Heart left ventricle (tissue), 16 donors: ENCODE results near the gene MPG. TPM values are rescaled to one million over a fixed set of nuclear protein-coding genes. Genes with fewer than 3 reads are reported as not detected.

Experiments used
- ATAC-seq, 4 donors: fragments of 200-7000 bp; cut with Tn5 transposase; one replicate each; pipeline ENCODE4 v1.9.1; 2020 to 2022; ENCODE audit warnings: moderate library complexity in 4 of 4, mild to moderate bottlenecking in 3 of 4, moderate number of reproducible peaks in 1 of 4
- DNase-seq, 5 donors: peaks; one replicate each; pipeline ENCODE4 v3.0.0-alpha.2; 2020
- H3K27ac ChIP-seq, 12 donors: fragments of 200-600 bp; sonication (generic) in 4 of 12; one replicate each; pipeline versions ENCODE4 v1.5.0 to v1.8.0; 2016 to 2022; ENCODE audit warnings: mild to moderate bottlenecking in 2 of 12
- H3K27me3 ChIP-seq, 9 donors: fragments of 200-600 bp; sonication (generic) in 2 of 9; one replicate each; pipeline versions ENCODE4 v1.5.1 to v1.8.0; 2016 to 2022; ENCODE audit warnings: mild to moderate bottlenecking in 3 of 9
- H3K36me3 ChIP-seq, 9 donors: fragments of 200-600 bp; sonication (generic) in 2 of 9; one replicate each; pipeline versions ENCODE4 v1.5.0 to v1.8.0; 2018 to 2022; ENCODE audit warnings: mild to moderate bottlenecking in 2 of 9
- H3K4me1 ChIP-seq, 12 donors: fragments of 200-600 bp; sonication (generic) in 4 of 12; one replicate each; pipeline versions ENCODE4 v1.5.0 to v1.8.0; 2016 to 2022; ENCODE audit warnings: mild to moderate bottlenecking in 3 of 12
- H3K4me3 ChIP-seq, 12 donors: fragments of 200-600 bp; sonication (generic) in 4 of 12; one replicate each; pipeline versions ENCODE4 v1.5.0 to v1.8.0; 2017 to 2022; ENCODE audit warnings: mild to moderate bottlenecking in 9 of 12, moderate library complexity in 4 of 12
- H3K9me3 ChIP-seq, 12 donors: fragments of 200-600 bp; sonication (generic) in 4 of 12; one replicate each; pipeline versions ENCODE4 v1.5.0 to v1.8.0; 2016 to 2022; ENCODE audit warnings: mild to moderate bottlenecking in 1 of 12
- POLR2A ChIP-seq, 2 donors: fragments of 450-650 bp; IDR thresholded peaks; one replicate each; pipeline ENCODE4 v1.6.1; 2017; ENCODE audit warnings: antibody characterized with exemption in 2 of 2, mild to moderate bottlenecking in 2 of 2, moderate library complexity in 2 of 2
- WGBS, 4 donors: extraction: QIAGEN DNeasy Blood & Tissue Kit in 2 of 4; methylation state at CpG; one replicate each; pipeline versions ENCODE4 v1.1.5 to v1.1.7; 2013 to 2018; 5-methylcytosine and 5-hydroxymethylcytosine counted together
- intact Hi-C, 10 donors: fragments of 100-400 bp; cut with DNase I; formaldehyde crosslinking; loops; one replicate each; pipeline versions ENCODE4 v1.11.1 to v1.14.2; 2022
- polyA plus RNA-seq, 2 donors: library from polyadenylated mRNA; stranded (reverse); fragments of 200-250 nt; gene quantifications; one replicate each; pipeline ENCODE4 v1.2.3, GENCODE V29; 2013
- total RNA-seq, 9 donors: library from RNA; depleted of rRNA in 2 of 9; stranded (reverse); fragments of >200 nt in 2 of 9; fragmentation: NEBNext Ultra II Directional in 3 of 9; extraction: Animal tissue kit (Norgen Biotek cat#: 25700) in 3 of 9; gene quantifications; one replicate each; pipeline versions ENCODE4 v1.1.0 to v1.2.4, GENCODE V29; 2016 to 2023
- TF ChIP-seq, protein P1 (sequence below), 12 donors: fragments of 200-600 bp; sonication (generic) in 4 of 12; IDR thresholded peaks; one replicate each; pipeline versions ENCODE4 v1.5.0 to v1.8.0; 2018 to 2022; ENCODE audit warnings: antibody characterized with exemption in 12 of 12, mild to moderate bottlenecking in 5 of 12
- donor health status: ischemic (EF 13 %, LVEDD 7.1; RV severe dilation, severe dysfunction).
- donor health status: healthy with polysubstance abuse.
- donor health status: DM: no; HTN: yes; CAD: no.
- donor health status: DM: no; HTN: no; CAD: no.
- donor health status: ischemic (EF 25% LVEDD 6.9; RV normal size, moderate dysfunction).
- donor health status: ischemic (EF 25% LVEDD 5.7; RV mildly dilated, moderate dysfunction).
- donor health status: healthy.
- donor health status: DM: yes; HTN: yes; CAD: no.
- donor health status: ischemic (EF 35%, LVEDD 5.7; RV mildly dilated, moderate dysfunction).
- donor health status: nonischemic (EF 11% LVEDD 7.7; RV severe dilation, severe dysfunction).
- donor health status: DM: yes; HTN: yes; CAD: no.
- donor health status: PGD.
- donor health status: ischemic (EF 29% LVEDD 5.4; RV normal size, mild dysfunction).
- donor health status: nonischemic (EF 23%, LVEDD 6.1; RV moderate dilation, normal function).

Gene MPG
- total and polyA plus RNA-seq, 11 donors = 30.5 to 89.7 (median 40.3) TPM

GRCh38 chr16:69181-69580 is 8.8 kb upstream of the MPG start:
- intact Hi-C loops = no loop called here
- Histone ChIP-seq H3K4me1 (peaks cover 5 to 82% (median 72%) of the 10 kb centered on the region in 12 donors), H3K27ac (peak overlapping the region in 3 of 12 donors; percentile 5 to 92 (median 17))

GRCh38 chr16:71210-71539 is 6.8 kb upstream of the MPG start:
- WGBS, 4 donors = 43 to 70% (median 62%) methylated on average over 4 to 5 of the region's 5 CpGs
- peak overlapping the region in 11 of 12 donors; percentile 87 to 98 (median 95) for H3K27ac ChIP-seq
- intact Hi-C loops = no loop called here

More at GRCh38 chr16:69181-69580, 8.8 kb upstream of the MPG start:
- WGBS, 4 donors = 56 to 83% (median 62%) methylated on average over 8 of the region's 8 CpGs
- no peak overlapping the region for H3K4me3 ChIP-seq
- peak in 1 of 5 donors; percentile 47 for DNase-seq
- ATAC-seq = no peak
- peaks cover 0 to 10% (median 7%) of the 10 kb centered on the region in 9 donors for H3K36me3 ChIP-seq
- H3K27me3 ChIP-seq = peaks cover 0 to 31% (median 0%) of the 10 kb centered on the region in 9 donors
- TF ChIP-seq, protein P1, sequence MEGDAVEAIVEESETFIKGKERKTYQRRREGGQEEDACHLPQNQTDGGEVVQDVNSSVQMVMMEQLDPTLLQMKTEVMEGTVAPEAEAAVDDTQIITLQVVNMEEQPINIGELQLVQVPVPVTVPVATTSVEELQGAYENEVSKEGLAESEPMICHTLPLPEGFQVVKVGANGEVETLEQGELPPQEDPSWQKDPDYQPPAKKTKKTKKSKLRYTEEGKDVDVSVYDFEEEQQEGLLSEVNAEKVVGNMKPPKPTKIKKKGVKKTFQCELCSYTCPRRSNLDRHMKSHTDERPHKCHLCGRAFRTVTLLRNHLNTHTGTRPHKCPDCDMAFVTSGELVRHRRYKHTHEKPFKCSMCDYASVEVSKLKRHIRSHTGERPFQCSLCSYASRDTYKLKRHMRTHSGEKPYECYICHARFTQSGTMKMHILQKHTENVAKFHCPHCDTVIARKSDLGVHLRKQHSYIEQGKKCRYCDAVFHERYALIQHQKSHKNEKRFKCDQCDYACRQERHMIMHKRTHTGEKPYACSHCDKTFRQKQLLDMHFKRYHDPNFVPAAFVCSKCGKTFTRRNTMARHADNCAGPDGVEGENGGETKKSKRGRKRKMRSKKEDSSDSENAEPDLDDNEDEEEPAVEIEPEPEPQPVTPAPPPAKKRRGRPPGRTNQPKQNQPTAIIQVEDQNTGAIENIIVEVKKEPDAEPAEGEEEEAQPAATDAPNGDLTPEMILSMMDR (IDR thresholded peaks at IDR 0.05) = no peak
- no peak for TF ChIP-seq POLR2A (IDR thresholded peaks at IDR 0.05)
- H3K9me3 ChIP-seq = no peaks in the 10 kb centered on the region

DNA sequence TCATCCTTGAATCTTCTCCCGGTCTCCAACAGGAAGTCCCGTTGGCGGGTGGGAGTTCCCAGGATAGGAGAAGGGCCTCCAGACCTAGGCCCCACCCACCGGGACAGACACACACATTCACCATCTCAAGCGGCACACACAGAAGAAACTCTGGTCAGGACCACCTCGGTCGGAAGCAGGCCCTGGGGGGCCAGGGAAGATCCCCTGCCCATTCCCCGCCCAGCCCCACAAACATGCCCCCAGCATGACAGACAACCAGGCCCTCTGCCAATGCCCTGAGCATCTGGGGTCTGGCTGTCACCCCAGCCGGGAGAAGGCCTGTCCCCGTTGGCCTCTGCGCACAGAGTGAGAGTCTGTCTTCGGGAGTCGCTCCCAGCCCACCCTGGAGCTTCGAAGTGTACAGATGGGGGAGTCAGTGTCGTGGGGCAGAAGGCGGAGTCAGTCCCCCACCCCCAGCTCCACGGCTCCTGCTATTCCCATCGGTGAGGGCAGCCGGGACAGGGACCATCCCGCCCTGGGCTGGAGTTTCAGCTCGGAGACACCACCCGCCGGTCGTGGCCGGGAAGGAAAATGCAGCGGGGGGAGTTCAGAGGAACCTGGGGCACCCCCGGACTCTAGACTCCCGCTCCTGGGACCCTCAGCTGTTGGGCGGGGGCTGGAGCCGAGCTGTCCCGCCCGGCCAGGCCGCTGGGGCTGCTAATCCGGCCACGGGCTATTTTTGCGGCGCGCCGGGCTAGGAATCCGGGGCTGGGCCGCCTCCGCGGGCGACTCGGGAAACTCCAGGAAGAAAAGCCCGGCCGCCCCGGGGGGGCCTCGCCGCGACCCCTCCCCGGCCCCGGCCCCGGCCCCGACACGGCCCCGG is 6.3 kb upstream of the MPG start:
- WGBS, 4 donors = 3 to 9% (median 4%) methylated on average over 15 to 57 of the region's 57 CpGs
- H3K36me3 ChIP-seq = no peaks in the 10 kb centered on the region
- H3K27me3 ChIP-seq = peaks cover 0 to 31% (median 0%) of the 10 kb centered on the region in 9 donors
- ATAC-seq = peak in 3 of 4 donors; percentile 4 to 24 (median 21)
- intact Hi-C loops = no loop called here
- H3K4me3 ChIP-seq = peak overlapping the region; percentile 63 to 98 (median 76)
- H3K4me1 ChIP-seq = peaks cover 5 to 93% (median 84%) of the 10 kb centered on the region in 12 donors
- H3K9me3 ChIP-seq = no peaks in the 10 kb centered on the region
- H3K27ac ChIP-seq = peak overlapping the region; percentile 87 to 98 (median 94)
- TF ChIP-seq, protein P1 (IDR thresholded peaks at IDR 0.05) = peak in 2 of 12 donors; percentile 11 to 30
- peak in 1 of 2 donors; percentile 50 for TF ChIP-seq POLR2A (IDR thresholded peaks at IDR 0.05)
- peak in 4 of 5 donors; percentile 80 to 89 (median 82) for DNase-seq

More at GRCh38 chr16:71210-71539, 6.8 kb upstream of the MPG start:
- Histone ChIP-seq H3K9me3 (no peaks in the 10 kb centered on the region), H3K4me1 (peaks cover 5 to 93% (median 83%) of the 10 kb centered on the region in 12 donors), H3K36me3 (no peaks in the 10 kb centered on the region), H3K4me3 (peak overlapping the region in 11 of 12 donors; percentile 63 to 98 (median 77)), H3K27me3 (peaks cover 0 to 31% (median 0%) of the 10 kb centered on the region in 9 donors)
- ATAC-seq = no peak
- DNase-seq = no peak
- TF ChIP-seq POLR2A (IDR thresholded peaks at IDR 0.05) = no peak
- TF ChIP-seq, protein P1 (IDR thresholded peaks at IDR 0.05) = no peak
